ENCODE data around the gene MOK. TPM values are rescaled to one million over a fixed set of nuclear protein-coding genes. Genes with fewer than 3 reads are reported as not detected.
A peak's percentile ranks its signal among the peaks of the same experiment; 100 is the strongest.

MOK gene
- total RNA-seq, 1 donor from 2014 or later: 17.6 TPM

DNA sequence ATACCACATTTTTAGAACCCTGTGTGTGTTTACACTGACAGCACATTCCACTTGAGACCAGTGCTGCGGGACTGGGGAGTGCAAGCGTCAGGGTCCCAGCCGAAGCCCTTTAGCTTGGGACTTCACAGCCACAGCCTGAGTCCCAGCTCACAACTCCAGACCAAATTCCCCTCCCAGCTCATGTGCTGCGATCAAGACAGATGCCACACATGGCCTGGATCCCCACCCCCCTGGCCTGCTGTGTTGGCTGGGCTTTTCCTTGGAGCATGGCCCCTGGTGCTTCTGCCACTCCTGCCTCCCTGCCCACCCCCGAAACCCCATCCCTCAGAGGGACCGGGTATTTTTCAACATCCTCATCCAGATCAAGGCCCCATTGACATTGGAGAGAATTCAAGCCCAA lies 101.6 kb downstream of the MOK start:
- TF ChIP-seq, protein P1, sequence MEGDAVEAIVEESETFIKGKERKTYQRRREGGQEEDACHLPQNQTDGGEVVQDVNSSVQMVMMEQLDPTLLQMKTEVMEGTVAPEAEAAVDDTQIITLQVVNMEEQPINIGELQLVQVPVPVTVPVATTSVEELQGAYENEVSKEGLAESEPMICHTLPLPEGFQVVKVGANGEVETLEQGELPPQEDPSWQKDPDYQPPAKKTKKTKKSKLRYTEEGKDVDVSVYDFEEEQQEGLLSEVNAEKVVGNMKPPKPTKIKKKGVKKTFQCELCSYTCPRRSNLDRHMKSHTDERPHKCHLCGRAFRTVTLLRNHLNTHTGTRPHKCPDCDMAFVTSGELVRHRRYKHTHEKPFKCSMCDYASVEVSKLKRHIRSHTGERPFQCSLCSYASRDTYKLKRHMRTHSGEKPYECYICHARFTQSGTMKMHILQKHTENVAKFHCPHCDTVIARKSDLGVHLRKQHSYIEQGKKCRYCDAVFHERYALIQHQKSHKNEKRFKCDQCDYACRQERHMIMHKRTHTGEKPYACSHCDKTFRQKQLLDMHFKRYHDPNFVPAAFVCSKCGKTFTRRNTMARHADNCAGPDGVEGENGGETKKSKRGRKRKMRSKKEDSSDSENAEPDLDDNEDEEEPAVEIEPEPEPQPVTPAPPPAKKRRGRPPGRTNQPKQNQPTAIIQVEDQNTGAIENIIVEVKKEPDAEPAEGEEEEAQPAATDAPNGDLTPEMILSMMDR (IDR thresholded peaks at IDR 0.05): no peak
- intact Hi-C loops (cut with DNase I): no loop called here
- Histone ChIP-seq H3K27me3 (no peaks in the 10 kb centered on the region), H3K4me1 (no peaks in the 10 kb centered on the region), H3K9me3 (no peaks in the 10 kb centered on the region), H3K36me3 (peaks cover 22 to 37% of the 10 kb centered on the region in 2 donors), H3K27ac (no peak overlapping the region), H3K4me3 (no peak overlapping the region)
- DNase-seq (ENCODE audit: low spot score in 2 of 2): peak in 1 of 2 donors; percentile 48

DNA sequence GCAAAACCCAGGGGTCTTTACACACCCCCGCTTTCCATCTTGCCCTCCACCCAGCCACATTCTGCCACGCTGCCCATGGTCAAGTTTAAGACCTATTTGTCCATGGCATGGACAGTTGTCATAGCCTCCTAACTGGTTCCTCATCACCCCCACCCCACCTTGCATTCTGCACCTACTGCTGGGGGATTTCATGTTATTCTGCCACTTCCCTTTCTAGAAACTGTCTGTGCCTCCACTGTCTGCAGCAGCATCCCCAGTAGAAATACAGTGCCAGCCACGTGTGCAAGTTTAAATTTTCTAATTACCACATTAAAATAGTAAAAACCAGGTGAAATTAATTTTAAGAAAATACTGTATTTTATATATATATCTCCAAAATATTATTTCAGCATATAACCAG lies 102.0 kb downstream of the MOK start:
- peaks cover 18 to 41% of the 10 kb centered on the region in 2 donors for H3K36me3 ChIP-seq
- intact Hi-C loops (cut with DNase I): no loop called here
- H3K4me3 ChIP-seq: no peak overlapping the region
- no peaks in the 10 kb centered on the region for H3K27me3 ChIP-seq
- TF ChIP-seq, protein P1 (IDR thresholded peaks at IDR 0.05): no peak
- no peaks in the 10 kb centered on the region for H3K4me1 ChIP-seq
- no peaks in the 10 kb centered on the region for H3K9me3 ChIP-seq
- H3K27ac ChIP-seq: no peak overlapping the region
- DNase-seq (ENCODE audit: low spot score in 2 of 2): no peak

DNA sequence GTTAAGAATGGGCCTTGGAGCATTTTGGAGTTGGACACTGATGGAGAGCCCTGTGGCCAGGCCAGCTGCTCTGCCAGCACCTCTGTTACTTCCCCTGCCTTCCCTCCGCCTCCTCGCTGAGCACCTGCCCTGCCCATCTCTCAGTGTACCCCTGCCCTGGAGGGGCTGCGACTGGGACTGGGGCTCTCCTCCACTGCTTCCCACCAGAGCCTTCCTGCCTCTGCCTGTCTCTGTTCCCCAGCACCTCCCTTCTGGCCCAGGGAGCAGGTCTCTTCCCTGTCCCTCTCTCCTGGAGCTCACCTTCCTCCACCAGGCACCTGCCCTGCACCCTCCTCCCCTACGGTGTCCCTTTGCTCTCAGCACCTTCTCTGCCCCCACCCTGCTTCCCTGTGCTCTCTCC lies 103.2 kb downstream of the MOK start:
- TF ChIP-seq, protein P1 (IDR thresholded peaks at IDR 0.05): no peak
- no peak for DNase-seq (ENCODE audit: low spot score in 2 of 2)
- peaks cover 17 to 39% of the 10 kb centered on the region in 2 donors for H3K36me3 ChIP-seq
- H3K9me3 ChIP-seq: no peaks in the 10 kb centered on the region
- no peak overlapping the region for H3K27ac ChIP-seq
- no peak overlapping the region for H3K4me3 ChIP-seq
- intact Hi-C loops (cut with DNase I): no loop called here
- H3K4me1 ChIP-seq: no peaks in the 10 kb centered on the region
- H3K27me3 ChIP-seq: no peaks in the 10 kb centered on the region

DNA sequence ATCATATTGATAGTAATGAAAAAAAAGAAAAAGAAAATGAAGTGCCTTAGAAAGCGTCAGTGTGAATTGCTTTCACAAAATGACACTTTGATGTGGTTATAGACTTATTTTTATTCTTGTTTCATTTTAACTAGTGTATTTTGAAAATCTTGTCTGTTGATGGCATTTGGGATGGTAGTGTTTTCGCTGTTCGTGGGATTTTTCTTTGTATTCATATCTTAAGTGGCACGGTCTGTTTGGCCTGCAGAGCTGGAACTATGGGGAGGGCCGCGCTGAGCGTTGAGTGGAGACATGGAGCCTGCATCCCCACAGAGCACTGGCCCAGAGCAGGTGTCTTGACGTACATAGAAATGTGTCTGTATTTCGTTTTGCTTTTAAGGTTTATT lies 103.6 kb downstream of the MOK start:
- H3K36me3 ChIP-seq: peaks cover 17 to 44% of the 10 kb centered on the region in 2 donors
- H3K4me3 ChIP-seq: no peak overlapping the region
- no peak for DNase-seq (ENCODE audit: low spot score in 2 of 2)
- intact Hi-C loops (cut with DNase I): no loop called here
- no peaks in the 10 kb centered on the region for H3K4me1 ChIP-seq
- TF ChIP-seq, protein P1 (IDR thresholded peaks at IDR 0.05): no peak
- H3K27ac ChIP-seq: no peak overlapping the region
- no peaks in the 10 kb centered on the region for H3K9me3 ChIP-seq
- no peaks in the 10 kb centered on the region for H3K27me3 ChIP-seq

DNA sequence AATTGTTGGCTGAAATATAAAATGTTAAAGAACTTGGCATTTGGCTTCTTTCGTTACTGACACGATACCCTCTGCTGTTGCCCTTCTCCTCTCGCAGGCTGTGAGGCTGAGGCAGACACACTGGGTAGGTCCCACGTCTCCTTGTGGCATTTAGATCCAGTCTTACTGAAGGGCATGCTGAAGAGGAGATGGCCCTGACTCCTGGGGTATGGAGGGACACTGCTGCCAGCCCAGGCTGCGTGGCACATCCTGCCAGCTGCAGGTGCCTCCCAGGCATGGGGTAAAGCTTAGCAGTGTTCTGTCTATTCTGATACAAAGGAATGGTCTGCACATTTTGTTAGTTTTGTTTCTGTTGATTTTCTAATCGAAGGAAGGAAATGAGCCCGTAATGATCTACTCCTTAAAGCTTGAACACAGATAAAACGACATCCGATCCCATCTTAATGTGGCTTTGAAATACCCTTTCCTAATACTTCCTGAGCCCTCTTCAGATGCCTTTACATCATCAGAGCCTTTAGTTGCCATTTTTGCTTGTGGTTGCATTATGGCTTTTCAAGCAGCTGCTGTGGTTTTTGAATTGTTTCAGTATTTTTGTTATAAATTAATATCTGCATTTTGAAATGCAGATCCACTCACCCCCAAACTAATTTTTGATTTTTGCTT lies 104.1 kb downstream of the MOK start:
- H3K36me3 ChIP-seq: peaks cover 17 to 47% of the 10 kb centered on the region in 2 donors
- no peaks in the 10 kb centered on the region for H3K9me3 ChIP-seq
- no peaks in the 10 kb centered on the region for H3K4me1 ChIP-seq
- TF ChIP-seq, protein P1 (IDR thresholded peaks at IDR 0.05): no peak
- intact Hi-C loops (cut with DNase I): no loop called here
- no peak overlapping the region for H3K27ac ChIP-seq
- H3K27me3 ChIP-seq: no peaks in the 10 kb centered on the region
- DNase-seq (ENCODE audit: low spot score in 2 of 2): no peak
- H3K4me3 ChIP-seq: no peak overlapping the region
